SK-N-MC (cell line): Measurements from ENCODE around the gene MAP4K4.

Source experiments
- EZH2 ChIP-seq: fragments of 200-600 bp; sonication (generic); IDR thresholded peaks from one replicate; pipeline ENCODE4 v1.6.1; 2017; ENCODE audit warnings: antibody characterized with exemption
- POLR2AphosphoS5 ChIP-seq: IDR thresholded peaks from 2 replicates; pipeline ENCODE4 v1.6.1; 2012; ENCODE audit warnings: mild to moderate bottlenecking, low read depth, low read length, borderline replicate concordance

GRCh38 chr2:101658387-101658786 lies 39.1 kb upstream of the MAP4K4 start:
- TF ChIP-seq EZH2 (no peak), POLR2AphosphoS5 (no peak)
